ENCODE results near the gene NPY.
"Not testable (repeated sequence)": the region's sequence is repeated elsewhere in the genome, so short reads cannot be mapped to it uniquely, and the experiment has no call there.

NPY gene

GRCh38 chr7:24283897-24284698 lies at the start of gene NPY:
Gene NPY (plus strand): TSS chr7:24284190. CDS start chr7:24285241, 1,051 bp downstream.
- DNase-seq (ENCODE audit: low read depth, low spot score), result no peak

- DNase-seq (ENCODE audit: low read depth, low spot score), result no peak
Measured at GRCh38 chr7:24239260-24239659, 44.7 kb upstream of the NPY start.

GRCh38 chr7:24241206-24241605 lies 42.8 kb upstream of the NPY start:
- no peak for DNase-seq (ENCODE audit: low read depth, low spot score)

GRCh38 chr7:24244554-24244953 lies 39.4 kb upstream of the NPY start:
- no peak for DNase-seq (ENCODE audit: low read depth, low spot score)

GRCh38 chr7:24245362-24245761 lies 38.6 kb upstream of the NPY start:
- DNase-seq (ENCODE audit: low read depth, low spot score), result no peak

DNA sequence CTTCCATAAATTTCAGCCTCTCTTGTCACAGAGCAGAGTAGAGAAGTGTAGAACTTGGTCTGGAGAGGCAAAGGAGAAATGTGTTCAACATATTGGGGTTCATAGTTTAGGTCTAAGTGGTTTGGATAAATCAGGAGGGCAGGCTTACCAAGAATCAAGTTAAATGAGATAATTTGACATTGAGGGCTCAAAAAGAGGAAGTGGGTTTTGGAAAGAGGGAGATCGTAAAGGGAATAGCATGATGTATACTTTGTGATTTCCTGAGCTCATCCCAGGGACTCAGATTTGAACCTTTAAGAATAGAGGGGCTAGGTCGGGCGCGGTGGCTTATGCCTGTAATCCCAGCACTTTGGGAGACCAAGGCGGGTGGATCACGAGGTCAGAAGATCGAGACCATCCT lies 34.7 kb upstream of the NPY start:
- DNase-seq (ENCODE audit: low read depth, low spot score), result no peak

- no peak for DNase-seq (ENCODE audit: low read depth, low spot score)
Measured at GRCh38 chr7:24251568-24251967, 32.4 kb upstream of the NPY start.

- DNase-seq (ENCODE audit: low read depth, low spot score), result no peak
Measured at GRCh38 chr7:24255139-24255538, 28.9 kb upstream of the NPY start.

DNA sequence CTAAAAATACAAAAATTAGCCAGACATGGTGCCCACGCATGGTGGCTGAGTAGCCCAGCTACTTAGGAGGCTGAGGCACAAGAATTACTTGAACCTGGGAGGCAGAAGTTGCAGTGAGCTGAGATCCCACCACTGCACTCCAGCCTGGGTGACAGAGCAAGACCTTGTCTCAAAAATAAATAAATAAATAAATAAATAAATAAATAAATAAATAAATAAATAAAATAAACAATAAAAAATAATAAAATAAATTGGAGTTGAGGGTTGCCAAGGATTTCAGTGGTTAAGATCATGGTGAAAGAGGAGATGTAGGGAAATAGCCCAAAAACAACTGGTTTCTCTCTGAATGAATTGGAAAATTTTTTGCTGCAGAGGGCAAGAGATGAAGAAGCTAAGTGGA lies 25.7 kb upstream of the NPY start:
- not testable (repeated sequence) for DNase-seq (ENCODE audit: low read depth, low spot score)

- no peak for DNase-seq (ENCODE audit: low read depth, low spot score)
Measured at GRCh38 chr7:24271938-24272337, 12.1 kb upstream of the NPY start.

GRCh38 chr7:24279512-24279911 lies 4.5 kb upstream of the NPY start:
- DNase-seq (ENCODE audit: low read depth, low spot score), result no peak

GRCh38 chr7:24283554-24283896 lies 465 bp upstream of the NPY start:
- no peak for DNase-seq (ENCODE audit: low read depth, low spot score)

GRCh38 chr7:24284699-24285506 lies 913 bp downstream of the NPY start:
- DNase-seq (ENCODE audit: low read depth, low spot score), result no peak

DNA sequence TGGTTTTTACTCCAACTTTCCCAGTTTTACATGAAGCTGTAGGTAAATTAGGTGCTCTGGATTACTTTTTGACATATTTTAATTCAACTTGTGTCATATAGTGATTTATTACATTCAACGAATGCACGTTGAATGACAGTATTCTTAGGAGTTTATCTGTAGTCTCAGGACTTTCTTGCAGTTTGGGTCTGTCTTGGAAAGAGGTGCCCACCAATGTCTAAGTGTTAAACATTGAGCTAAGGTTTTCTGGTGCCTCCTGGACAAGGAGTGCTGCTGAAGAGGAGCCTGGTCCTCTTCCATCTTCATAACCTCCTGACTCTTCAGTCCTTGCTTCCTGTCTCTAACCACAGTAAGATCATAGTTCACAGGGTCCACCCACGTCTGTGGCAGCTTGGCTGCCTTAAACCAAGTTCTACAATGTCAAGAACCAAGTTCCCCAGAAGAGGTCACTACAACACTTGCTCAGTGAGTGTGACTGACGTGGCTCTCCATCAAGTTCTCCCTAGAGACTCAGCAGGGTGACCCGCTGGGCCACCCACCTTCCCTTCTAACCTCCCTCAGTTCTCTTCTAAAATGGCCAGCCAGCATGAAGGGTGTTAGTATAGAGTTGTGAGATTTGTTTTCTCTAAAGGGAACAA lies 6.1 kb downstream of the NPY start:
- peak; percentile 13 for DNase-seq (ENCODE audit: low read depth, low spot score)

DNA sequence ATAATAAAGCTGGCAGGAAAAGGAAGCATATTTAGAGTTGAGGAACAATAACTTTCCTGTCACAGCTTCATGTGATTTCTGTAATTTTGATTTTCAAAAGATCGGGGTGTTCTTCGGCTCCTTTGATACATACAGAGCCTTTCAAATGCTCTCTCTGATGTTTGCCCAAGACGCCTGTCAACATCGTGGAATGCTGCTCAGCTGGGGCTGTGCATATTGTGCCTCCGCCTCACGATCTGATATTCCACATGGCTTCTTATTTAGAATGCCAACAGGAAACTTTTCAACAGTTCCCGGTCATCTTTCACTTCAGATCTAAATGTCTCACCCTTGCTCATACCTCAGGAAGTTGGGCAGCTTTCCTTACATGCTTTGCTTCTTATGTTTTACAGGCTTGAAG lies 7.3 kb downstream of the NPY start:
- no peak for DNase-seq (ENCODE audit: low read depth, low spot score)

GRCh38 chr7:24297362-24297761 lies 13.4 kb downstream of the NPY start:
- no peak for DNase-seq (ENCODE audit: low read depth, low spot score)

DNA sequence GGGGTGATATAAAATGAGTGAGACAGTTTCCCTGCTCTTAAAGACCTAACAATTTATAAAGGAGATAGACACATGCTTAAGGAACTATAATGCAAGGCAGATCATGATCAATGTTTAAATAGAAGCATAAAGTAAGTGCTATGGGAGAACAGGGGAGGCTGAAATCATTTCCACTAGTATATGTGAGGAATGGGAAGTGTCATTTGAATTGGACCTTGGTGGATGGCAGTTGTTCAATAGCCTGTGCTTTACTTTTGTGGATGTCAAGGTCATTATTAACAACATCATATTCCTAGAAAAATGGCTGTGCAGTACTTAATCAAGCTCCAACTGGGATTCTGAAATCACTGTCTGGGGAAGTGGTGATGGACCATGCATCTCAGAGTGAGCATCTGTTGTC lies 14.7 kb downstream of the NPY start:
- no peak for DNase-seq (ENCODE audit: low read depth, low spot score)

DNA sequence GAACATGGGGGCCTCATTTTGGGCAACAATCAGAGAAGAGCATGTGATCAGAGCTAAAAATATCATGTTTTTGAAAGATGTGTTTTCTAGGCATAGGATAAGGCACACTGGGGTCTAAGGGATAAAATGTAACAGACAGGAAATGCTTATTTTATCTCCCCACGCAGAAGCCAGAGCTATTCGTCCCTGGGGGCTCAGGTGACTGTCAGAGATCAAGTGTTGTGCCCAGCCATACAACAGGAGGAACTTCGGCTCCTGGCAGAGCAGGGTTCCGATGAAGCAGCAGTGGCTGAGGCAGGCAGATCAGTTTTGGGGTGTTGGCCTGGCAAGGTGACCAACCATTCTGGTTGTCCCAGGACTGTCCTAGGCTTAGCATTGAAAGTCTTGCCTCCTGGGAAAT lies 15.2 kb downstream of the NPY start:
- DNase-seq (ENCODE audit: low read depth, low spot score), result no peak

- no peak for DNase-seq (ENCODE audit: low read depth, low spot score)
Measured at GRCh38 chr7:24301703-24302102, 17.7 kb downstream of the NPY start.

DNA sequence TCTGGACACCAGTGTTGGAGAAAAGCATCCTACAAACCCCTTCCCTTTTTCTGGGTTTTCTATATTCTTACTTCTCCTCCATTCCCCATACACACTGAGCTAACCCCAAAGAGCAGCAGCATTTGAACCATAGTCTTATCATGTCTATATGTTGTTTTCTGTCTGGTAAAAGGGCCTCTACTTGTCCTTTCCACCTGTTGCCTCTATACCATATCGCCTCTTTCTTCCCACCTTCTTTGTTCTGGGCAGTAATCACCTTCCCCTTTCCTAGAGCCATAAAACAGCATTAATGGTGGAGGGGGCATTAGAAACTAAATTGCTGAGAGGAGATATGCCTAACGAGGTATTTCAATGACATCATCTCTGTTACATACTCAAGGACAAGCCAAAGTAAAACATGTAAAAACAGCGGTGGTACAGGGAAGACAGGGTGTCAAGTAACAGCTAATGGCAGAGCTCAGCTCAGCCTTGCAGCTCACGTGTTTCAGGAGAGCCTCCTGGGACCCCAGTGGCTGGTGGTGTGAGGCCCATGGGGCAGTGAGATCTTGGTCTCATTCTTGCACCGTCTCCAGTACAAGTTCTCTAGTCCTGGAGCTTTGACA lies 20.6 kb downstream of the NPY start:
- no peak for DNase-seq (ENCODE audit: low read depth, low spot score)

GRCh38 chr7:24307326-24307725 lies 23.3 kb downstream of the NPY start:
- DNase-seq (ENCODE audit: low read depth, low spot score), result no peak

- DNase-seq (ENCODE audit: low read depth, low spot score), result no peak
Measured at GRCh38 chr7:24312588-24312987, 28.6 kb downstream of the NPY start.

Data from activated naive CD8-positive, alpha-beta T cell treated with anti-CD3 and anti-CD28 coated beads, Interleukin-2, amount 50 U/mL, for 16 hours (primary cell).